HepG2 (cell line): ENCODE measurements around the gene MEIOB. TPM values are rescaled to one million over a fixed set of nuclear protein-coding genes. Genes with fewer than 3 reads are reported as not detected.

ENCODE experiments used
- JARID2 ChIP-seq: sonication (generic); formaldehyde crosslinking; IDR thresholded peaks from 2 replicates; pipeline ENCODE4 v1.8.1; 2023; ENCODE audit warnings: missing genetic modification reagents, inconsistent platforms; ENCODE audit not compliant: insufficient replicate concordance
- PCBP1 ChIP-seq: fragments of 200-400 bp; formaldehyde crosslinking; IDR thresholded peaks from 2 replicates; pipeline ENCODE4 v1.6.1; 2017; ENCODE audit warnings: mild to moderate bottlenecking, low read depth, low read length, borderline replicate concordance
- RFX3 ChIP-seq: IDR thresholded peaks from 2 replicates; pipeline ENCODE4 v1.6.1; 2016; ENCODE audit warnings: missing biosample characterization, missing genetic modification reagents
- RFXAP ChIP-seq: sonication (generic); formaldehyde crosslinking; IDR thresholded peaks from 2 replicates; pipeline ENCODE4 v1.4.0; 2020; ENCODE audit warnings: missing genetic modification reagents, borderline replicate concordance
- SSRP1 ChIP-seq: IDR thresholded peaks from 2 replicates; pipeline ENCODE4 v1.6.1; 2016; ENCODE audit warnings: control low read depth
- YY1 ChIP-seq: IDR thresholded peaks from 2 replicates; pipeline ENCODE4 v1.6.1; 2011; ENCODE audit warnings: low read length, low read depth, moderate library complexity, mild to moderate bottlenecking; ENCODE audit not compliant: insufficient read depth, insufficient replicate concordance
- ZNF10 ChIP-seq: sonication (generic); formaldehyde crosslinking; IDR thresholded peaks from 2 replicates; pipeline ENCODE4 v1.4.0; 2020; ENCODE audit warnings: mild to moderate bottlenecking, low read depth, missing genetic modification reagents, borderline replicate concordance
- ZNF205 ChIP-seq: IDR thresholded peaks from 2 replicates; pipeline ENCODE4 v1.6.1; 2018; ENCODE audit warnings: missing biosample characterization, missing genetic modification reagents
- ZNF274 ChIP-seq: sonication (generic); formaldehyde crosslinking; IDR thresholded peaks from 2 replicates; pipeline ENCODE4 v1.5.1; 2020; ENCODE audit warnings: mild to moderate bottlenecking, missing genetic modification reagents
- ZNF292 ChIP-seq: sonication (generic); formaldehyde crosslinking; IDR thresholded peaks from 2 replicates; pipeline ENCODE4 v1.8.1; 2022; ENCODE audit warnings: mild to moderate bottlenecking, low read depth, missing genetic modification reagents, borderline replicate concordance
- ZNF431 ChIP-seq: sonication (generic); formaldehyde crosslinking; IDR thresholded peaks from 2 replicates; pipeline ENCODE4 v1.9.0; 2022; ENCODE audit warnings: missing genetic modification reagents, low read depth, mild to moderate bottlenecking, borderline replicate concordance
- ZNF550 ChIP-seq: sonication (generic); formaldehyde crosslinking; IDR thresholded peaks from 2 replicates; pipeline ENCODE4 v1.4.0; 2020; ENCODE audit warnings: mild to moderate bottlenecking, missing genetic modification reagents, borderline replicate concordance
- polyA plus RNA-seq, 8 experiments: library from polyadenylated mRNA; depleted of rRNA in 3 of 8; stranded (reverse) in 7 of 8; unstranded in 1 of 8; fragments of >200 nt; fragmentation: Illumina TruSeq in 4 of 8; extraction: Trizol in 4 of 8; gene quantifications; 2 replicates each; pipeline versions ENCODE4 v1.2.1 to v1.2.3, GENCODE V29; 2011 to 2016; ENCODE audit warnings: low read depth in 4 of 8, missing spikeins in 1 of 8, mixed read lengths in 1 of 8; ENCODE audit not compliant: insufficient read depth in 1 of 8
- total RNA-seq, 5 experiments: library from RNA; depleted of rRNA; stranded (reverse); fragments of >200 nt; fragmentation: Illumina TruSeq; extraction: Trizol; gene quantifications; 2 replicates each; pipeline ENCODE4 v1.2.3, GENCODE V29; 2016; ENCODE audit warnings: low read depth in 1 of 5
- TF ChIP-seq, protein P1 (sequence below): IDR thresholded peaks from 2 replicates; pipeline ENCODE4 v1.6.1; 2016
- TF ChIP-seq, protein P2 (sequence below): sonication (generic); formaldehyde crosslinking; IDR thresholded peaks from 2 replicates; pipeline ENCODE4 v1.4.0; 2020; ENCODE audit warnings: mild to moderate bottlenecking, missing genetic modification reagents
- TF ChIP-seq, protein P3 (sequence below): sonication (generic); formaldehyde crosslinking; IDR thresholded peaks from 2 replicates; pipeline ENCODE4 v1.4.0; 2020; ENCODE audit warnings: missing genetic modification reagents
- TF ChIP-seq, protein P4 (sequence below): IDR thresholded peaks from 2 replicates; pipeline ENCODE4 v1.6.1; 2016; ENCODE audit warnings: mild to moderate bottlenecking
- TF ChIP-seq, protein P5 (sequence below): IDR thresholded peaks from 2 replicates; pipeline ENCODE4 v1.6.1; 2016; ENCODE audit warnings: low read depth, control low read depth
- TF ChIP-seq, protein P6 (sequence below): IDR thresholded peaks from 2 replicates; pipeline ENCODE4 v1.6.1; 2012; ENCODE audit warnings: low read depth, low read length, improper control_type of control experiment
- TF ChIP-seq, protein P7 (sequence below): sonication (generic); formaldehyde crosslinking; IDR thresholded peaks from 2 replicates; pipeline ENCODE4 v1.4.0; 2020; ENCODE audit warnings: mild to moderate bottlenecking, missing genetic modification reagents

The MEIOB gene
- total and polyA plus RNA-seq, 2 of the 13 experiments (the other 11 are each of a cell fraction or from before 2014, with no cell fraction given) = 0.17 TPM; not detected in 1

DNA sequence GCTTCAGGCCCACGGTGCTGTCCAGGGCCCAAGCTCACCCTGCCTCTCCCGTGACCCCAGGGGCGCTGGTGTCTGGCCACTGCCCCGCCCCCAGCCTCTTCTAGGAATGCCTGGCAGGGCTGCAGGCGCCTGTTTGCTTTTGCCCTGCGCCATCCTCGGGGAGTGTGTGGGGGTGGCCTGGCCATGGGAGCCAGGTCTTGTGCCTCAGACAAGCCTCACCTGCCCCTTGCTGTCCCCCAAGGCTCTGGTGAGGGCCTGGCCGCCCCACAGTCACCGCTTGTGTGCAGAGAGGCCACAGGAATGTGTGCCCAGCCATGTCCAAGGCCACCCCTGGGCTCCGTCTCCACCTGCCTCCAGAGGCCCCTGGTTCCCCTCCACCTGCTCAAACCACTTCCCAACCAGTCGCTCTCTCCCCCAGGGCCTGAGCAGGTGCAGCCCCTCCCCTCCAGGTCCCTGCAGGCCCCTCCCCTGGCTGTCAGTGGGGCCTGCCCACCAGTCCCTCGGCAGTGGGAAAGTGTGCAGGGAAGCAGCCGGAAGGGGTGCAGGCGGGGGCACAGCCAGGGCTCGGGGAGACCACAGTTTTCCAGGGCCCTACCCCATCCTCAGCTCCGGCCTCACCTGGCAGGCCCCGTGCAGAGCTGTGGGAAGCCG, 77.6 kb downstream of the MEIOB start (continued):
- TF ChIP-seq, protein P1, sequence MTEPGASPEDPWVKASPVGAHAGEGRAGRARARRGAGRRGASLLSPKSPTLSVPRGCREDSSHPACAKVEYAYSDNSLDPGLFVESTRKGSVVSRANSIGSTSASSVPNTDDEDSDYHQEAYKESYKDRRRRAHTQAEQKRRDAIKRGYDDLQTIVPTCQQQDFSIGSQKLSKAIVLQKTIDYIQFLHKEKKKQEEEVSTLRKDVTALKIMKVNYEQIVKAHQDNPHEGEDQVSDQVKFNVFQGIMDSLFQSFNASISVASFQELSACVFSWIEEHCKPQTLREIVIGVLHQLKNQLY (CRISPR knock-in tag) = no peak
- TF ChIP-seq, protein P2, sequence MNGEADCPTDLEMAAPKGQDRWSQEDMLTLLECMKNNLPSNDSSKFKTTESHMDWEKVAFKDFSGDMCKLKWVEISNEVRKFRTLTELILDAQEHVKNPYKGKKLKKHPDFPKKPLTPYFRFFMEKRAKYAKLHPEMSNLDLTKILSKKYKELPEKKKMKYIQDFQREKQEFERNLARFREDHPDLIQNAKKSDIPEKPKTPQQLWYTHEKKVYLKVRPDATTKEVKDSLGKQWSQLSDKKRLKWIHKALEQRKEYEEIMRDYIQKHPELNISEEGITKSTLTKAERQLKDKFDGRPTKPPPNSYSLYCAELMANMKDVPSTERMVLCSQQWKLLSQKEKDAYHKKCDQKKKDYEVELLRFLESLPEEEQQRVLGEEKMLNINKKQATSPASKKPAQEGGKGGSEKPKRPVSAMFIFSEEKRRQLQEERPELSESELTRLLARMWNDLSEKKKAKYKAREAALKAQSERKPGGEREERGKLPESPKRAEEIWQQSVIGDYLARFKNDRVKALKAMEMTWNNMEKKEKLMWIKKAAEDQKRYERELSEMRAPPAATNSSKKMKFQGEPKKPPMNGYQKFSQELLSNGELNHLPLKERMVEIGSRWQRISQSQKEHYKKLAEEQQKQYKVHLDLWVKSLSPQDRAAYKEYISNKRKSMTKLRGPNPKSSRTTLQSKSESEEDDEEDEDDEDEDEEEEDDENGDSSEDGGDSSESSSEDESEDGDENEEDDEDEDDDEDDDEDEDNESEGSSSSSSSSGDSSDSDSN (CRISPR knock-in tag) = peak; percentile 80
- TF ChIP-seq SSRP1 (CRISPR knock-in tag) (no peak), ZNF205 (CRISPR knock-in tag) (no peak; the same call in 1 of the 2 replicates), ZNF431 (CRISPR knock-in tag) (no peak), ZNF550 (CRISPR knock-in tag) (no peak), PCBP1 (no peak), RFX3 (no peak), ZNF274 (peak; percentile 49; the same call in 1 of the 2 replicates), YY1 (no peak), JARID2 (no peak), ZNF10 (no peak), ZNF292 (CRISPR knock-in tag) (no peak), RFXAP (CRISPR knock-in tag) (no peak)
- TF ChIP-seq, protein P3, sequence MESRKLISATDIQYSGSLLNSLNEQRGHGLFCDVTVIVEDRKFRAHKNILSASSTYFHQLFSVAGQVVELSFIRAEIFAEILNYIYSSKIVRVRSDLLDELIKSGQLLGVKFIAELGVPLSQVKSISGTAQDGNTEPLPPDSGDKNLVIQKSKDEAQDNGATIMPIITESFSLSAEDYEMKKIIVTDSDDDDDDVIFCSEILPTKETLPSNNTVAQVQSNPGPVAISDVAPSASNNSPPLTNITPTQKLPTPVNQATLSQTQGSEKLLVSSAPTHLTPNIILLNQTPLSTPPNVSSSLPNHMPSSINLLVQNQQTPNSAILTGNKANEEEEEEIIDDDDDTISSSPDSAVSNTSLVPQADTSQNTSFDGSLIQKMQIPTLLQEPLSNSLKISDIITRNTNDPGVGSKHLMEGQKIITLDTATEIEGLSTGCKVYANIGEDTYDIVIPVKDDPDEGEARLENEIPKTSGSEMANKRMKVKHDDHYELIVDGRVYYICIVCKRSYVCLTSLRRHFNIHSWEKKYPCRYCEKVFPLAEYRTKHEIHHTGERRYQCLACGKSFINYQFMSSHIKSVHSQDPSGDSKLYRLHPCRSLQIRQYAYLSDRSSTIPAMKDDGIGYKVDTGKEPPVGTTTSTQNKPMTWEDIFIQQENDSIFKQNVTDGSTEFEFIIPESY = no peak
- TF ChIP-seq, protein P4, sequence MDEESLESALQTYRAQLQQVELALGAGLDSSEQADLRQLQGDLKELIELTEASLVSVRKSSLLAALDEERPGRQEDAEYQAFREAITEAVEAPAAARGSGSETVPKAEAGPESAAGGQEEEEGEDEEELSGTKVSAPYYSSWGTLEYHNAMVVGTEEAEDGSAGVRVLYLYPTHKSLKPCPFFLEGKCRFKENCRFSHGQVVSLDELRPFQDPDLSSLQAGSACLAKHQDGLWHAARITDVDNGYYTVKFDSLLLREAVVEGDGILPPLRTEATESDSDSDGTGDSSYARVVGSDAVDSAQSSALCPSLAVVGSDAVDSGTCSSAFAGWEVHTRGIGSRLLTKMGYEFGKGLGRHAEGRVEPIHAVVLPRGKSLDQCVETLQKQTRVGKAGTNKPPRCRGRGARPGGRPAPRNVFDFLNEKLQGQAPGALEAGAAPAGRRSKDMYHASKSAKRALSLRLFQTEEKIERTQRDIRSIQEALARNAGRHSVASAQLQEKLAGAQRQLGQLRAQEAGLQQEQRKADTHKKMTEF = peak; percentile 66; the same call in 1 of the 2 replicates
- TF ChIP-seq, protein P5, sequence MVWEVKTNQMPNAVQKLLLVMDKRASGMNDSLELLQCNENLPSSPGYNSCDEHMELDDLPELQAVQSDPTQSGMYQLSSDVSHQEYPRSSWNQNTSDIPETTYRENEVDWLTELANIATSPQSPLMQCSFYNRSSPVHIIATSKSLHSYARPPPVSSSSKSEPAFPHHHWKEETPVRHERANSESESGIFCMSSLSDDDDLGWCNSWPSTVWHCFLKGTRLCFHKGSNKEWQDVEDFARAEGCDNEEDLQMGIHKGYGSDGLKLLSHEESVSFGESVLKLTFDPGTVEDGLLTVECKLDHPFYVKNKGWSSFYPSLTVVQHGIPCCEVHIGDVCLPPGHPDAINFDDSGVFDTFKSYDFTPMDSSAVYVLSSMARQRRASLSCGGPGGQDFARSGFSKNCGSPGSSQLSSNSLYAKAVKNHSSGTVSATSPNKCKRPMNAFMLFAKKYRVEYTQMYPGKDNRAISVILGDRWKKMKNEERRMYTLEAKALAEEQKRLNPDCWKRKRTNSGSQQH = no peak
- TF ChIP-seq, protein P6, sequence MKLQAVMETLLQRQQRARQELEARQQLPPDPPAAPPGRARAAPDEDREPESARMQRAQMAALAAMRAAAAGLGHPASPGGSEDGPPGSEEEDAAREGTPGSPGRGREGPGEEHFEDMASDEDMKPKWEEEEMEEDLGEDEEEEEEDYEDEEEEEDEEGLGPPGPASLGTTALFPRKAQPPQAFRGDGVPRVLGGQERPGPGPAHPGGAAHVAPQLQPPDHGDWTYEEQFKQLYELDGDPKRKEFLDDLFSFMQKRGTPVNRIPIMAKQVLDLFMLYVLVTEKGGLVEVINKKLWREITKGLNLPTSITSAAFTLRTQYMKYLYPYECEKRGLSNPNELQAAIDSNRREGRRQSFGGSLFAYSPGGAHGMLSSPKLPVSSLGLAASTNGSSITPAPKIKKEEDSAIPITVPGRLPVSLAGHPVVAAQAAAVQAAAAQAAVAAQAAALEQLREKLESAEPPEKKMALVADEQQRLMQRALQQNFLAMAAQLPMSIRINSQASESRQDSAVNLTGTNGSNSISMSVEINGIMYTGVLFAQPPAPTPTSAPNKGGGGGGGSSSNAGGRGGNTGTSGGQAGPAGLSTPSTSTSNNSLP = no peak
- TF ChIP-seq, protein P7, sequence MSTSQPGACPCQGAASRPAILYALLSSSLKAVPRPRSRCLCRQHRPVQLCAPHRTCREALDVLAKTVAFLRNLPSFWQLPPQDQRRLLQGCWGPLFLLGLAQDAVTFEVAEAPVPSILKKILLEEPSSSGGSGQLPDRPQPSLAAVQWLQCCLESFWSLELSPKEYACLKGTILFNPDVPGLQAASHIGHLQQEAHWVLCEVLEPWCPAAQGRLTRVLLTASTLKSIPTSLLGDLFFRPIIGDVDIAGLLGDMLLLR (CRISPR knock-in tag) = peak; percentile 50; the same call in 1 of the 2 replicates
